HCT116 (cell line): ENCODE data around the gene IMPACT. TPM values are rescaled to one million over a fixed set of nuclear protein-coding genes. Genes with fewer than 3 reads are reported as not detected.

ENCODE experiments used
- ATAC-seq: fragments of 200-7000 bp; cut with Tn5 transposase; 2 replicates; pipeline ENCODE4 v1.9.1; 2020; ENCODE audit warnings: mild to moderate bottlenecking, moderate library complexity
- BruUV-seq: library from RNA; stranded (reverse); fragments of 400-500 nt; replicated peaks from 2 replicates; lab custom pipeline; 2021; lab: Mats Ljungman, UMichigan
- CTCF ChIA-PET: fragments of 300-600 bp; sonication (Branson Sonifier 250); formaldehyde crosslinking; loops from one replicate; lab custom pipeline; 2021; ENCODE audit warnings: antibody characterized with exemption; lab: Charles Lee
- POLR2A ChIA-PET: fragments of 300-600, 350-600 bp; sonication (Branson Sonifier 250); formaldehyde crosslinking; loops from one replicate; lab custom pipeline; 2021; ENCODE audit warnings: antibody characterized with exemption; lab: Charles Lee
- RAD21 ChIA-PET, 2 experiments: fragments of 300-600 bp; sonication (Branson Sonifier 250); formaldehyde crosslinking; loops; one replicate each; lab custom pipeline; 2023; ENCODE audit warnings: low total read pairs in 2 of 2; ENCODE audit not compliant: uncharacterized antibody in 2 of 2, unreplicated experiment in 2 of 2, low non-redundant PET in 1 of 2; lab: Charles Lee
- DNase-seq: peaks from one replicate; pipeline ENCODE4 v3.0.0-alpha.2; 2010; ENCODE audit warnings: low read depth, low spot score
- H2AFZ ChIP-seq: fragments of 200-600 bp; shearing (Covaris generic), sonication (generic); 2 replicates; pipeline ENCODE4 v1.6.1; 2017; ENCODE audit warnings: low read depth, mixed run types, mixed read lengths, antibody characterized with exemption, low read length; ENCODE audit not compliant: poor library complexity, severe bottlenecking
- H3K27ac ChIP-seq: 2 replicates; pipeline ENCODE4 v1.5.1; 2012; ENCODE audit warnings: low read depth, low read length
- H3K27me3 ChIP-seq: fragments of 200-600 bp; sonication (generic); 2 replicates; pipeline ENCODE4 v1.6.1; 2016; ENCODE audit warnings: mixed run types, low read length, mixed read lengths; ENCODE audit not compliant: insufficient read depth
- H3K36me3 ChIP-seq, 2 experiments: fragments of 200-500 bp in 1 of 2; fragments of 200-600 bp in 1 of 2; sonication (Bioruptor generic) in 1 of 2; sonication (generic) in 1 of 2; 2 replicates each; pipeline versions ENCODE4 v1.5.1 to v1.6.1; 2014 to 2016; ENCODE audit warnings: low read length in 2 of 2, inconsistent platforms in 1 of 2, mixed read lengths in 1 of 2, mixed run types in 1 of 2; ENCODE audit not compliant: insufficient read depth in 2 of 2, control insufficient read depth in 1 of 2
- H3K4me1 ChIP-seq, 2 experiments: fragments of 200-600 bp in 1 of 2; sonication (generic) in 1 of 2; 2 replicates each; pipeline versions ENCODE4 v1.5.1 to v1.6.1; 2012 to 2017; ENCODE audit warnings: low read length in 2 of 2, inconsistent platforms in 1 of 2, mild to moderate bottlenecking in 1 of 2, mixed read lengths in 1 of 2, mixed run types in 1 of 2, moderate library complexity in 1 of 2; ENCODE audit not compliant: insufficient read depth in 2 of 2, control insufficient read depth in 1 of 2
- H3K4me2 ChIP-seq: fragments of 200-600 bp; sonication (generic); 2 replicates; pipeline ENCODE4 v1.6.1; 2017; ENCODE audit warnings: mixed run types, low read length, mixed read lengths
- H3K4me3 ChIP-seq, 2 experiments: fragments of 200-600 bp in 1 of 2; sonication (generic) in 1 of 2; replicated peaks in 1 of 2; 2 replicates each; pipeline ENCODE4 v1.5.1; 2011 to 2016; ENCODE audit warnings: low read length in 2 of 2, control low read depth in 1 of 2, low read depth in 1 of 2, mild to moderate bottlenecking in 1 of 2, mixed read lengths in 1 of 2, mixed run types in 1 of 2
- H3K79me2 ChIP-seq: fragments of 200-600 bp; sonication (generic); 2 replicates; pipeline ENCODE4 v1.6.1; 2017; ENCODE audit warnings: mild to moderate bottlenecking, mixed run types, low read length, moderate library complexity, mixed read lengths; ENCODE audit not compliant: insufficient read depth
- H3K9ac ChIP-seq: fragments of 200-600 bp; sonication (generic); 2 replicates; pipeline ENCODE4 v1.6.1; 2016; ENCODE audit warnings: low read length, mixed read lengths
- H3K9me2 ChIP-seq: fragments of 200-600 bp; sonication (generic), shearing (Covaris generic); 2 replicates; pipeline ENCODE4 v1.6.1; 2017; ENCODE audit warnings: mixed run types, mild to moderate bottlenecking, moderate library complexity; ENCODE audit not compliant: insufficient read depth
- H3K9me3 ChIP-seq, 2 experiments: fragments of 200-500 bp in 1 of 2; fragments of 200-600 bp in 1 of 2; sonication (Bioruptor generic) in 1 of 2; sonication (generic) in 1 of 2; 2 replicates each; pipeline ENCODE4 v1.6.1; 2014 to 2017; ENCODE audit warnings: low read length in 2 of 2, mixed read lengths in 2 of 2, inconsistent platforms in 1 of 2, low read depth in 1 of 2, mild to moderate bottlenecking in 1 of 2, mixed run types in 1 of 2, moderate library complexity in 1 of 2; ENCODE audit not compliant: control insufficient read depth in 1 of 2, insufficient read depth in 1 of 2
- H4K20me1 ChIP-seq: fragments of 200-600 bp; sonication (generic), shearing (Covaris generic); 2 replicates; pipeline ENCODE4 v1.6.1; 2017; ENCODE audit warnings: mixed run types, mild to moderate bottlenecking, moderate library complexity; ENCODE audit not compliant: insufficient read depth
- ATF3 ChIP-seq: IDR thresholded peaks from 2 replicates; pipeline ENCODE4 v1.6.1; 2012
- CBX3 ChIP-seq: IDR thresholded peaks from 2 replicates; pipeline ENCODE4 v1.6.1; 2012; ENCODE audit warnings: low read depth
- EZH2 ChIP-seq: fragments of 200-600 bp; sonication (generic); IDR thresholded peaks from 2 replicates; pipeline ENCODE4 v1.6.1; 2017; ENCODE audit warnings: antibody characterized with exemption, mixed run types
- EZH2phosphoT487 ChIP-seq: fragments of 200-600 bp; IDR thresholded peaks from 2 replicates; pipeline ENCODE4 v1.6.1; 2018; ENCODE audit warnings: antibody characterized with exemption, borderline replicate concordance
- FOSL1 ChIP-seq: IDR thresholded peaks from 2 replicates; pipeline ENCODE4 v1.6.1; 2012; ENCODE audit warnings: low read depth
- MAX ChIP-seq: IDR thresholded peaks from 2 replicates; pipeline ENCODE4 v1.6.1; 2012
- RAD21 ChIP-seq: IDR thresholded peaks from 2 replicates; pipeline ENCODE4 v1.6.1; 2012; ENCODE audit warnings: low read depth, mild to moderate bottlenecking
- SIN3A ChIP-seq: IDR thresholded peaks from 2 replicates; pipeline ENCODE4 v1.6.1; 2012; ENCODE audit warnings: low read depth
- SP1 ChIP-seq: IDR thresholded peaks from 2 replicates; pipeline ENCODE4 v1.6.1; 2012; ENCODE audit warnings: low read depth
- ZNF274 ChIP-seq: fragments of 200-500 bp; sonication (Bioruptor generic); IDR thresholded peaks from 2 replicates; pipeline ENCODE4 v1.6.1; 2014; ENCODE audit warnings: mild to moderate bottlenecking, low read depth, low read length, inconsistent platforms
- intact Hi-C: fragments of 100-400 bp; cut with micrococcal nuclease; formaldehyde crosslinking; loops from 2 replicates; pipeline ENCODE4 v1.10.0; 2022
- total RNA-seq: library from RNA; stranded (reverse); gene quantifications from one replicate; pipeline ENCODE4 v1.2.1, GENCODE V29; 2021; ENCODE audit not compliant: unreplicated experiment

Gene IMPACT
- total RNA-seq, 1 experiment from 2014 or later = 46.4 TPM

- intact Hi-C loops = loop anchor here (10.0 kb wide), 1 partner anchor 62 kb away; no protein-coding TSS in a partner anchor
- DNase-seq (no peak), ATAC-seq (no peak)
- Histone ChIP-seq H4K20me1 (no peaks in the 10 kb centered on the region), H3K4me1 (0 out of 4 replicates have a peak, but pooled peaks cover 0 to 1% of the 10 kb centered on the region in 2 experiments), H3K27me3 (no peaks in the 10 kb centered on the region), H3K27ac (no peak overlapping the region), H2AFZ (no peak overlapping the region), H3K36me3 (no peaks in the 10 kb centered on the region), H3K79me2 (no peaks in the 10 kb centered on the region), H3K9ac (no peak overlapping the region), H3K4me2 (no peak overlapping the region), H3K9me3 (no peaks in the 10 kb centered on the region), H3K4me3 (no peak overlapping the region), H3K9me2 (no peaks in the 10 kb centered on the region)
- ChIA-PET RAD21 (no interaction called here), POLR2A (no interaction called here), CTCF (interaction anchor here (1.2 kb wide), 1 partner anchor 9 kb away, joined by 3 read pairs; no protein-coding TSS in a partner anchor)
- no TSS peak for BruUV-seq
- TF ChIP-seq ATF3 (no peak), ZNF274 (no peak), RAD21 (no peak)
Measured at GRCh38 chr18:24482821-24483220, 56.4 kb downstream of the IMPACT start.

GRCh38 chr18:24485681-24486080, 59.2 kb downstream of the IMPACT start:
- Histone ChIP-seq H3K4me2 (no peak overlapping the region), H3K9me3 (no peaks in the 10 kb centered on the region), H3K27ac (no peak overlapping the region), H3K36me3 (no peaks in the 10 kb centered on the region), H3K4me3 (no peak overlapping the region), H3K9me2 (no peaks in the 10 kb centered on the region), H4K20me1 (no peaks in the 10 kb centered on the region), H3K27me3 (no peaks in the 10 kb centered on the region), H2AFZ (no peak overlapping the region), H3K79me2 (no peaks in the 10 kb centered on the region), H3K9ac (no peak overlapping the region), H3K4me1 (0 out of 4 replicates have a peak, but pooled peaks cover 0 to 5% of the 10 kb centered on the region in 2 experiments)
- no peak for ATAC-seq
- POLR2A ChIA-PET = no interaction called here
- no TSS peak for BruUV-seq
- CTCF ChIA-PET = interaction anchor here (6.4 kb wide), 1 partner anchor 125 kb away, joined by 98 read pairs; no protein-coding TSS in a partner anchor
- intact Hi-C loops = loop anchor here (2.0 to 10.0 kb wide), 3 partner anchors 58 to 241 kb away; partner anchors contain the start of gene IMPACT
- no peak for DNase-seq
- TF ChIP-seq SIN3A = no peak
- TF ChIP-seq SP1 = no peak
- TF ChIP-seq CBX3 = no peak
- no peak for TF ChIP-seq RAD21
- TF ChIP-seq FOSL1 = no peak
- TF ChIP-seq EZH2phosphoT487 = no peak
- no peak for TF ChIP-seq EZH2
- no peak for TF ChIP-seq MAX
- TF ChIP-seq ATF3 = no peak
- RAD21 ChIA-PET = no interaction called here
